ENCODE results near the gene SLC6A20. TPM values are rescaled to one million over a fixed set of nuclear protein-coding genes. Genes with fewer than 3 reads are reported as not detected.

The SLC6A20 gene
- total and polyA plus RNA-seq, 2 of the 13 experiments (the other 11 are each of a cell fraction or from before 2014, with no cell fraction given), result not detected

DNA sequence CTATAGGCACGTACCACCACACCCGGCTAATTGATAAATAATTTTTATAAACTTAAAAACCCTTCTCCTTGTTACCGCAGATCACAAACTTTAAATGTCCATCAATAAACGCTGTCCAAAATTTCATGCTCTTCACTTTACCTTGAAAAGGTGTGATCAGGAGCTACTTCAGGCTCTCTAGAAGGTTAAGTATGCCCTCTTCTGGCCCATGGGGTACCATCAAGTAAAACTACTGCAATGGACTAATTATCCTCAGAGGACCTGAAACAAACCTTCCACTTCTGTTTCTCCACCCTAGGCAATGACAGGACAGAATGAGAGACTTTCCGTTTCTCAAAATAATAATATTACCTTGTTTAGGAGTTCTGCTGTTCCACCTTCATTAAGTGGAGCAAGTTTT lies 36.4 kb upstream of the SLC6A20 start:
- no peak for DNase-seq (ENCODE audit: low spot score)
- BruUV-seq (replicated peaks), result no TSS peak
- 96% methylated on average over 5 of the region's 5 CpGs for WGBS (ENCODE audit: low lambda C conversion rate)

More for the DNA sequence above, 36.4 kb upstream of the SLC6A20 start:
- Histone ChIP-seq H3K27me3 (ENCODE audit: control insufficient read depth in 1 of 2, insufficient read depth in 2 of 2, low read length in 2 of 2) (no peaks in the 10 kb centered on the region), H3K4me2 (ENCODE audit: low read depth, low read length) (no peak overlapping the region), H3K4me3 (replicated peaks in 1 of 3; ENCODE audit: insufficient read depth in 1 of 3, low read depth in 2 of 3, low read length in 3 of 3) (no peak overlapping the region), H3K79me2 (ENCODE audit: insufficient read depth, low read length) (no peaks in the 10 kb centered on the region), H4K20me1 (ENCODE audit: insufficient read depth, low read length) (no peaks in the 10 kb centered on the region), H3K9me3 (ENCODE audit: low read length) (no peaks in the 10 kb centered on the region), H2AFZ (ENCODE audit: low read length) (no peak overlapping the region), H3K4me1 (ENCODE audit: insufficient read depth, low read length) (no peaks in the 10 kb centered on the region), H3K9ac (ENCODE audit: insufficient read depth, low read depth, low read length) (no peak overlapping the region), H3K36me3 (replicated peaks in 1 of 2; ENCODE audit: control insufficient read depth in 1 of 2, insufficient read depth in 2 of 2, low read length in 2 of 2) (peaks cover 6 to 34% of the 10 kb centered on the region in 2 experiments; a peak in 4 of 5 replicates), H3K27ac (ENCODE audit: extremely low read length, insufficient read depth, low read length) (no peak overlapping the region)
- intact Hi-C loops (cut with micrococcal nuclease; ENCODE audit: unreplicated experiment), result no loop called here
- TF ChIP-seq SMARCE1 (IDR thresholded peaks at IDR 0.05; ENCODE audit: borderline replicate concordance), result no peak
- no peak for TF ChIP-seq ZZZ3 (CRISPR knock-in tag; IDR thresholded peaks at IDR 0.05; ENCODE audit: borderline replicate concordance)
- TF ChIP-seq, protein P1, sequence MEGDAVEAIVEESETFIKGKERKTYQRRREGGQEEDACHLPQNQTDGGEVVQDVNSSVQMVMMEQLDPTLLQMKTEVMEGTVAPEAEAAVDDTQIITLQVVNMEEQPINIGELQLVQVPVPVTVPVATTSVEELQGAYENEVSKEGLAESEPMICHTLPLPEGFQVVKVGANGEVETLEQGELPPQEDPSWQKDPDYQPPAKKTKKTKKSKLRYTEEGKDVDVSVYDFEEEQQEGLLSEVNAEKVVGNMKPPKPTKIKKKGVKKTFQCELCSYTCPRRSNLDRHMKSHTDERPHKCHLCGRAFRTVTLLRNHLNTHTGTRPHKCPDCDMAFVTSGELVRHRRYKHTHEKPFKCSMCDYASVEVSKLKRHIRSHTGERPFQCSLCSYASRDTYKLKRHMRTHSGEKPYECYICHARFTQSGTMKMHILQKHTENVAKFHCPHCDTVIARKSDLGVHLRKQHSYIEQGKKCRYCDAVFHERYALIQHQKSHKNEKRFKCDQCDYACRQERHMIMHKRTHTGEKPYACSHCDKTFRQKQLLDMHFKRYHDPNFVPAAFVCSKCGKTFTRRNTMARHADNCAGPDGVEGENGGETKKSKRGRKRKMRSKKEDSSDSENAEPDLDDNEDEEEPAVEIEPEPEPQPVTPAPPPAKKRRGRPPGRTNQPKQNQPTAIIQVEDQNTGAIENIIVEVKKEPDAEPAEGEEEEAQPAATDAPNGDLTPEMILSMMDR (CRISPR knock-in tag; IDR thresholded peaks at IDR 0.05), result peak; percentile 37
- no peak for TF ChIP-seq PHF5A (CRISPR knock-in tag; IDR thresholded peaks at IDR 0.05; ENCODE audit: low read depth, unreplicated experiment)
- TF ChIP-seq, protein P2, sequence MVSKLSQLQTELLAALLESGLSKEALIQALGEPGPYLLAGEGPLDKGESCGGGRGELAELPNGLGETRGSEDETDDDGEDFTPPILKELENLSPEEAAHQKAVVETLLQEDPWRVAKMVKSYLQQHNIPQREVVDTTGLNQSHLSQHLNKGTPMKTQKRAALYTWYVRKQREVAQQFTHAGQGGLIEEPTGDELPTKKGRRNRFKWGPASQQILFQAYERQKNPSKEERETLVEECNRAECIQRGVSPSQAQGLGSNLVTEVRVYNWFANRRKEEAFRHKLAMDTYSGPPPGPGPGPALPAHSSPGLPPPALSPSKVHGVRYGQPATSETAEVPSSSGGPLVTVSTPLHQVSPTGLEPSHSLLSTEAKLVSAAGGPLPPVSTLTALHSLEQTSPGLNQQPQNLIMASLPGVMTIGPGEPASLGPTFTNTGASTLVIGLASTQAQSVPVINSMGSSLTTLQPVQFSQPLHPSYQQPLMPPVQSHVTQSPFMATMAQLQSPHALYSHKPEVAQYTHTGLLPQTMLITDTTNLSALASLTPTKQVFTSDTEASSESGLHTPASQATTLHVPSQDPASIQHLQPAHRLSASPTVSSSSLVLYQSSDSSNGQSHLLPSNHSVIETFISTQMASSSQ (IDR thresholded peaks at IDR 0.05; ENCODE audit: low read depth), result no peak
- TF ChIP-seq, protein P2 (CRISPR knock-in tag; IDR thresholded peaks at IDR 0.05; ENCODE audit: borderline replicate concordance), result no peak
- TF ChIP-seq STAG1 (CRISPR knock-in tag; IDR thresholded peaks at IDR 0.05), result peak; percentile 46
- no peak for TF ChIP-seq ZNF777 (CRISPR knock-in tag; IDR thresholded peaks at IDR 0.05)
- TF ChIP-seq BRCA1 (CRISPR knock-in tag; IDR thresholded peaks at IDR 0.05), result no peak
- TF ChIP-seq ZNF781 (CRISPR knock-in tag; IDR thresholded peaks at IDR 0.05; ENCODE audit: borderline replicate concordance, not compliant biosample characterization), result no peak
- no peak for TF ChIP-seq RBAK (CRISPR knock-in tag; IDR thresholded peaks at IDR 0.05)
- TF ChIP-seq HIVEP1 (CRISPR knock-in tag; IDR thresholded peaks at IDR 0.05), result no peak
- no peak for TF ChIP-seq ZNF780A (CRISPR knock-in tag; IDR thresholded peaks at IDR 0.05)
- no peak for TF ChIP-seq ZSCAN12 (CRISPR knock-in tag; IDR thresholded peaks at IDR 0.05)
- TF ChIP-seq MIER3 (CRISPR knock-in tag; IDR thresholded peaks at IDR 0.05; ENCODE audit: borderline replicate concordance), result no peak
- TF ChIP-seq ZKSCAN8 (CRISPR knock-in tag; IDR thresholded peaks at IDR 0.05; ENCODE audit: borderline replicate concordance), result no peak
- TF ChIP-seq ZNF598 (CRISPR knock-in tag; IDR thresholded peaks at IDR 0.05; ENCODE audit: borderline replicate concordance), result no peak
- no peak for TF ChIP-seq SRF (IDR thresholded peaks at IDR 0.05; ENCODE audit: low read depth, low read length)
- FAIRE-seq (no peak), ATAC-seq (no peak)
- in situ Hi-C loops (cut with HindIII; ENCODE audit: extremely low pct_ligation_motif_present, low pct_unique_long_range_greater_than_20kb), result no loop called here
- ChIA-PET CTCF (ENCODE audit: low intra/inter-chr PET ratio, low total read pairs) (interaction anchor here (1.1 kb wide), 1 partner anchor 71 kb away, joined by 4 read pairs; no protein-coding TSS in a partner anchor), POLR2A (no interaction called here)
